GM23338 (cell line): ENCODE measurements around the gene PSMA5.

ENCODE experiments used
- CTCF ChIP-seq, 2 experiments: fragments of 200-600 bp in 1 of 2; sonication (generic) in 1 of 2; conservative IDR thresholded peaks; 2 replicates each; pipeline versions ENCODE4 v1.5.1 to v1.6.1; 2016 to 2017; ENCODE audit warnings: antibody characterized with exemption in 2 of 2, low read depth in 2 of 2, mild to moderate bottlenecking in 2 of 2, moderate library complexity in 1 of 2
- EZH2 ChIP-seq: fragments of 200-600 bp; sonication (generic); IDR thresholded peaks from one replicate; pipeline ENCODE4 v1.8.0; 2017; ENCODE audit warnings: antibody characterized with exemption, mild to moderate bottlenecking, low read depth; ENCODE audit not compliant: unreplicated experiment
- POLR2AphosphoS5 ChIP-seq: IDR thresholded peaks from 2 replicates; pipeline ENCODE4 v1.6.1; 2016; ENCODE audit warnings: antibody characterized with exemption, low read depth

GRCh38 chr1:109434484-109434883 is 8.2 kb upstream of the PSMA5 start:
- TF ChIP-seq CTCF (conservative IDR thresholded peaks at IDR 0.05; ENCODE audit: low read depth in 2 of 2) (no peak), POLR2AphosphoS5 (no peak), EZH2 (no peak)
